Peyer's patch (tissue), 4 donors: ENCODE results near the gene TPM4.

Experiments used
- CTCF ChIP-seq, 6 experiments: fragments of 450-650 bp in 4 of 6; fragments of 200-600 bp in 2 of 6; sonication (generic) in 1 of 6; IDR thresholded peaks; one replicate each; pipeline ENCODE4 v1.5.1; 2017 to 2019; ENCODE audit warnings: antibody characterized with exemption in 6 of 6, mild to moderate bottlenecking in 3 of 6, moderate library complexity in 1 of 6
- POLR2A ChIP-seq, 2 donors: fragments of 450-650 bp; IDR thresholded peaks; one replicate each; pipeline ENCODE4 v1.5.1; 2017; ENCODE audit warnings: antibody characterized with exemption in 2 of 2, mild to moderate bottlenecking in 2 of 2, moderate library complexity in 2 of 2

DNA sequence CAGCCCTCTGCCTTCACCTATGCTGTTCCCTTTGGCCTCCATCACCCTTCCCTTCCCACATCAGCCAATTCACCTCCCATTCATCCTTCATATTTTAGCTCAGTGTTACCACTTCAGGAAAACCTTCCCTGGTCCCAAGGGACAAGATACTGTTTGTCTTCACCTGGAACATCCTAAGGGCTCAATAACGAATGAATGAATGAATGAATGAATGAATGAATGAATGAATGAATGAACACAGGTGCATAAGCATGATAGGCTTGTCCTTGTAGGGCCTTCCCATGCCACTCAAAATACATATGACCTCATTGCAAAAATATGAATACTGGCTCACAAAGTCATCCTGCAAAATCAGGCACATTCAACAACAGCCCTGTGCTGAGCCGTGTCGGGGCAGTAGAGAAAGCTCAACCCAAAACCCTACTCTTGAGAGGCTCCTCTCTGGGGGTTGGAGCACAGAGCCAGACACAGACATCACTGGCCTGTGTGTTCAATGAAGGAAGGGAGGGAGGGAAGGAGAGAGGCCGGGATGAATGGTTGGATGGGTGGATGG lies 33.7 kb upstream of the TPM4 start:
- TF ChIP-seq CTCF (IDR thresholded peaks at IDR 0.05) (no peak), POLR2A (IDR thresholded peaks at IDR 0.05) (no peak)
